Smooth muscle cell of the brain vasculature (primary cell): ENCODE data around the gene PPP2R2B.
"Not testable (repeated sequence)": the region's sequence is repeated elsewhere in the genome, so short reads cannot be mapped to it uniquely, and the experiment has no call there.

Source experiments
- DNase-seq: peaks from one replicate; pipeline ENCODE4 v3.0.0-alpha.2; 2012; ENCODE audit warnings: low read depth, low spot score

PPP2R2B gene

GRCh38 chr5:146618434-146618833 is 260.1 kb downstream of the PPP2R2B start:
- no peak for DNase-seq

DNA sequence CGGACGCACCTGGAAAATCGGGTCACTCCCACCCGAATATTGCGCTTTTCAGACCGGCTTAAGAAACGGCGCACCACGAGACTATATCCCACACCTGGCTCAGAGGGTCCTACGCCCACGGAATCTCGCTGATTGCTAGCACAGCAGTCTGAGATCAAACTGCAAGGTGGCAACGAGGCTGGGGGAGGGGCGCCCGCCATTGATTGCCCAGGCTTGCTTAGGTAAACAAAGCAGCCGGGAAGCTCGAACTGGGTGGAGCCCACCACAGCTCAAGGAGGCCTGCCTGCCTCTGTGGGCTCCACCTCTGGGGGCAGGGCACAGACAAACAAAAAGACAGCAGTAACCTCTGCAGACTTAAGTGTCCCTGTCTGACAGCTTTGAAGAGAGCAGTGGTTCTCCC is 268.8 kb downstream of the PPP2R2B start:
- not testable (repeated sequence) for DNase-seq

GRCh38 chr5:146607659-146608332 is 270.8 kb downstream of the PPP2R2B start:
- DNase-seq: no peak

DNA sequence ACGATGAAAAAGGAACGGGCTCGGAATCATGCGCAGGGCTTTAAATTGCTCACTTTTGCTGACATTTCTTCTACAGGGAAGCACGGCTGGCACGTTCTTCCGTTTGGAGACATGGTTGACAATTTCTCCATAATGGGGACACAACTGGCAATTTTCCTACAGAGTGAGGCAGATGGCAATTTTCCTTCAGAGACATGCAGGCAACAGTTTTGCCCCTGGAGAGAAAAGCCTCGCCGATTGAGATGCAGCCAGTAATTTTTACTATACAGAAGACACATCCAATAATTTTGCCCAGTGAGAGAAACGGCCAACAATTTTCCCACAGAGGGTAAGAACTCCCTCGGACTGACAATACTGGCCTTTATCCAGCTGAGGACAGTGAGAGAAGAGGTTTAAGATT is 271.7 kb downstream of the PPP2R2B start:
- no peak for DNase-seq

DNA sequence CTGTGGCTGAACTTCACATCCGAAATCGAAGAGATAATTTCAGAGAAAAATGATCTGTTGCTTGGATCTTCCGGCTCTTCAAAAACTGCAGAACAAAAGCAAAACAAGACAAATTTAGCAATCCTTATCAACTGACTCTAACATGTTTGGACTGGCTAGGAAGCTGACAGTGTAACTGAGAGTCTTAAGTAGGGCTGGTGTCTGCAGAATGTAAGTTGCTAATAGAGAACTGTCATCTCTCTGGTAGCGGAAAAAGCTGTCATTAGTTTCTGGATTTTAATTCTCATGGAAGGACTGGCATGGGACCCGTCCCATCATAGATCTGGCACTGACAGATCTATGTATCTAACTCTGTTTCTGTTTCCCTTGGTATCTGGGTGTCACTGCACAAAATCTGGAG is 278.2 kb downstream of the PPP2R2B start:
- no peak for DNase-seq

DNA sequence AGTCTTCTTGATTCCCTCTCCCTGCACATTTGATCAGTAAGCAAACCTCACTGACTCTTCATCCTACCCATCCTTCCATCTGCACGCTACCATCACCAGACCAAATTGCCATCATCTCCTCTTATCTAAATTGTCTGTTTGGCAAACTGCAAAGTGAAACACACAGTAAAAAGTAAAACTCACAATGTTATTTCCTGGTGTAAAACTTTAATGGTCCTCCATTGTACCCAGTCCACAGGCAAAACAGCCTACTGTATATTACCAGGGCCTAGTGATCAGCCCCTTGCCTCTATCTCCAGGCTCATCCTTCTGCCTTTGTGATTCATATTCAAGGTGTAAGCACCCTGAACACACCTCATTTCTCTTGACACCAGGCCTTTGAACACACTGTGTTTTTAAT is 279.3 kb downstream of the PPP2R2B start:
- DNase-seq: no peak

GRCh38 chr5:146595088-146595487 is 283.5 kb downstream of the PPP2R2B start:
- DNase-seq: no peak

GRCh38 chr5:146592352-146592751 is 286.2 kb downstream of the PPP2R2B start:
- no peak for DNase-seq

- no peak for DNase-seq
Observed at GRCh38 chr5:146589028-146589345, 289.6 kb downstream of the PPP2R2B start.

DNA sequence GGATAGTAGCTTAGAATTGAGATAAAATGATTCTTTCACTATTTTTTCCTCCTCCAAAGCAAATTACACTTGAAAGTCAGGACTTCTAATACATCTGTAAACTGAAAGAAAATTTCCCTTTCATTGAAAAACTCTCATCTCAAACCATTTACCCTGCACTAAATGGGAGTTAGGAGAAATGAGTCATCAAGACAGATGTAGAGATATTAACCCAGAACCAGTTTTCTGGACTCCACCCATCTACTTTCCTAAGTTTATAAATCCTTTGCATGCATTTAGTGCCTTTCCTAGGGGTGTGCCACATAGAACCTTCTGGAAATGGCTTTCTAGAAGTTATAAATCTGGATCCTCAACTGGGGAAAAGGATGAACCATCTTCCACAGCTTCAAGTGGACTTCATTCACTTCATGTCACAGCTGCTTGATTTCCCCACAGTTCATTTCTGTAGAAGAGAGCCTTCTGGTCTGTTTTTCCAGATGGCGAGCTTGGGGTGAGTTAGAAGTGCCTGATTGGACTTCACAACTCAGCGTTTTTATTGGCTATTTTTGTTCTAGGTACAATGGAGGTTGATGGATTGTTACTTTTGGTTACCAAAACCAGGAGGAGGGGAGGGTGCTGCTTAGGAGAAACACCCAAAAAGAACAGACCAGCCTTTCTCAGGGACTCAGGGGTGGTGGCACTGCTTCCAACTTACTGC is 290.1 kb downstream of the PPP2R2B start:
- DNase-seq: no peak

GRCh38 chr5:146586752-146587151 is 291.8 kb downstream of the PPP2R2B start:
- no peak for DNase-seq

DNA sequence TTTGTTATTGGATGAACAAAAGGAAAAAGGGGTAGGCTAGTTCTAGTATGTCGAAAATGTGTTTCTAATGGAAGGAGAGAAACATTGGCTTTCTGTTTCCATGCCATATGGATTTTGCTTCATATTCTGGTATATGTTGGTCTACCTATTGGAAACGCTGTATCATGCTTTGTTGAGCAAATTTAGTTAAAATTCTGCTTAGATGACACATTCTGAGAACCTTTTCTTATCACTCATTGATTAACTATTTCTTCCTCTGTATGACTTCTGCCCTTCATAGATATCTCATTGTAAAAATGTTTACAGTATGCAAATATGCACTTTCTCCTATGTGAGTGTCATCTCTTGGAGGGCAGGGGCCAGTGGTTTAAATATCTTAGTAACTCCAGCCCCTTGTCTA is 293.8 kb downstream of the PPP2R2B start:
- no peak for DNase-seq

DNA sequence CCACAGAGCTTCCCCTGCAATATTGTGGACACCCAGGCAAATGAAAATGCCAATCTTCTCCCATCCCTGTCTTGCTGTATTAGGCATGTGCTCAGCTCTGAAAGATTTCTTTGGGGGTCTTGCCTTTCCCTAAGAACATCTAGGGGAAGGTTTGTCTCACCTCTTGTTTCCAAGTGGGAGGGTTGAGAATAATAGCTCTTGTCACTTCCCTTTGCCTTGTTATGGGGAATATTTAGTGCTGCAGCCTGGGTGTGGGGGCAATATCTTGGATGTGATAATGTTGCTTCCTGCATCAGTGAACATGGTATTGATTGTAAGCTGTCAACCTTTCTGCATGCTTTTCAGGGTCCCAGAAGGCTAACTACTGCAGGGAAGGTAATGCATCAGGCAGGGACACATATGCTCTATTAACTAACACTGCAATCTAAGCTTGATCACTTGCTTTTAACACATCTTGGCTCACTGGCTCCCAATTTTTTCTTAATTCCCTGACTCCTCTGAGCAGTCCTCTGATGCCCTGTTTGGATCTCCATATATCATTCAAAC is 296.4 kb downstream of the PPP2R2B start:
- no peak for DNase-seq

- DNase-seq: no peak
Observed at GRCh38 chr5:146580237-146580636, 298.3 kb downstream of the PPP2R2B start.

DNA sequence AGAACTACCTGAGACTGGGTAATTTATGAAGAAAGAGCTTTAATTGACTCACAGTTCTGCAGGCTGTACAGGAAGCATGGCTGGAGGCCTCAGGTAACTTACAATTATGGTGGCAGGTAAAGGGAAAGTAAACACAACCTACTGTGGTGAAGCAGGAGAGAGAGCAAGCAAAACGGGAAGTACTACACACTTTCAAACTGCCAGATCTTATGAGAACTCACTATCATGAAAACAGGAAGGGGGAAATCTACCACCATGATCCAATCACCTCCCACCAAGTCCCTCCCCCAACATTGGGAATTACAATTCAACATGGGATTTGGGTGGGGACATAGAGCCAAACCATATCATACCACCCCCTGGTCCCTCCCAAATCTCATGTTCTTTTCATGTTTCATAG is 303.8 kb downstream of the PPP2R2B start:
- DNase-seq: no peak

DNA sequence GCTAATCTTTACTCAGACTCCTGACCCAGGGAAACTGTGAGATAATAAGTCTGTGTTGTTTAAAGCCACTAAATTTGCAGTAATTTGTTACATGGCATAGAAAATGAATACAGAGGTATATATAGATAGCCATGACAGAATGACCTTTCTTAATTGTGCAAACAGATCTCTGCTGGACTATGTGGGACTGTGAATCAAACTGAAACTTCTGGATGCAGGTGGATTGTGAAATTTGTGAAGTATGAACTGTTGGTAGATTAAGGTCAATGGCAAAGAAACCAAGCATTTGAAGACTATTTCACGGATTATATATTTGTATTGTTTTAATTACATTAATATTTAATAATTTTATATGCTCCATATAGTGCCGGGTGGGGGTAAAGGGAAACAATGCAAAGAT is 310.4 kb downstream of the PPP2R2B start:
- DNase-seq: no peak

- peak; percentile 17 for DNase-seq
Observed at GRCh38 chr5:146565764-146566367, 312.7 kb downstream of the PPP2R2B start.

GRCh38 chr5:146564007-146564762 is 314.4 kb downstream of the PPP2R2B start:
- no peak for DNase-seq

DNA sequence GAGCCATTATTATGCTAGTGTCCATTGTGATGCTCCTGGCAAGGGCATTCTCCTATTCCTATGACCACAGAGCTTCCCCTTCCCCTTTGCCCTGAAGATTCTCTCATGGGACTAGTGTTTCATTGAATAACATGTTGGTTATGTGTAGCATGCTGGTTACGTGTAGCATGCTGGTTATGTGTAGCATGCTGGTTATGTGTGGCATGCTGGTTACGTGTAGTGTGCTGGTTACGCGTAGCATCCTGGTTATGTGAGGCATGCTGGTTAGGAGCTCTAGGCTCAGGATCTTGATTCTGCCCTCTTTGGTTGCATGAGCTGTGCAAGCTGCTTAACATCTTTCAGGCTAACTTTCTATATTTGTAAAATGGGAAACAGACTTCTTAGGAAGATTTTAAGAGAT is 316.1 kb downstream of the PPP2R2B start:
- DNase-seq: no peak

DNA sequence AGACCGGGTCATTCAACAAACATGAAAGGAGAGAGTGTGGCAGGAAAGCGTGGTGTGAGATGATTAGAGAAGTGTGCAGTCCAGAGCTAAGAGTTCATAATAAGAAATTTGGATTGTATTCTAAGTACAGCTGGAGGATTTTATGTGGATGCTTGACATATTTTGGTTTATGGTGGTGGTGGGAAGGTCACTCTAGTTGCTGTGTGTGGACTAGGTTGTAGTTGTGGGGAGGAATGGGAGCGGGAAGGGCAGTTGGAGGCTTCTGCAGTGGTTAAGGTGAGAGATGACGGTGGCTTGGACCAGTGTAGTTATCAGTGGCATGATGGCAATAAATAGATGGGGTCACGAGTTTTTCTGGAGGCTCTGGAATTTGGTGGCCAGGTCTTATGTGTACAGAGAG is 316.8 kb downstream of the PPP2R2B start:
- DNase-seq: no peak

- DNase-seq: no peak
Observed at GRCh38 chr5:146560205-146560812, 318.2 kb downstream of the PPP2R2B start.

- DNase-seq: not testable (repeated sequence)
Observed at GRCh38 chr5:146556884-146557283, 321.7 kb downstream of the PPP2R2B start.
